NCI-H526 (cell line): ENCODE measurements around the gene DNAH8.

Experiments
- DNase-seq, 2 experiments: peaks; one replicate each; lab custom pipeline; 2025; lab: John Stamatoyannopoulos, UW

The DNAH8 gene

GRCh38 chr6:38974389-38975151, 259.5 kb downstream of the DNAH8 start:
- no peak for DNase-seq

DNA sequence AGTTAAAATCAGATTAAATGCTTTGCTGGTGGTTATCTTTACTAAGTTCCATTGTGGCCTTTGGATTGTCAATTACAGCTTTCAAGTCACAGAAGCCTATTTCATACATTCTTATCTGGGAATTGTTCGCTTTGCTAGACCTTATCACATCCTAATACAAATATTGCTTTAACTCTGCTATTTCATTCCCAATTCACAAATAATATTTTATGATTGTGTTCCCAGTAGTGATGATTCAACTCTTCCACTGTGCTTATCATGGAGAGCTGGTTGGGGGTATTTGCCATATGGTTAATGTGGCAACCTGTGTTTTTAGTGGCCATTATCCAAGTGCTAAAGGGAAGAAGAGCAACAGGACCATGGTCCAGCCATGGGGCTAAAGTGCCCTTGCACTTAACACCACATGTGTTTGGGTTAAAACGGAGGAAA, 260.5 kb downstream of the DNAH8 start:
- DNase-seq, result no peak

DNA sequence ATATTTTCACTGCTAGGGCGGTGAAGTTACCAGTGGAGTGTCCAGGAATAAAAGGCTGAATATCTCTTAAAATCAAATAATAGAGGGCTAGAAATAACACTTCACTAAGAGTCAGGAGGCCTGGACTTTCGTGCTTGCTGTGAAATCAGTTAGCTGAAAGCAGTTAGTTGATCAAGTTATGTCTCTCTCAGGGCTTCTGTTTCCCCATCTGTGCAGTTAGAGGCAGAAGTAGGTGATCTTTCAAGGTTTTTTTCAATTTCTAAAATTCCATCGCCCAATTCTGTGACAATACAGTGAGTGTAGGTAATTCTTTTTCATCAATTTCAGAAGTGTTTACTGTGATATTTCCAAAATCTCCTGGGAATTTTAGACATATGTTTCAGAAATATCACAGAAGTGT, 260.9 kb downstream of the DNAH8 start:
- DNase-seq, result no peak

DNA sequence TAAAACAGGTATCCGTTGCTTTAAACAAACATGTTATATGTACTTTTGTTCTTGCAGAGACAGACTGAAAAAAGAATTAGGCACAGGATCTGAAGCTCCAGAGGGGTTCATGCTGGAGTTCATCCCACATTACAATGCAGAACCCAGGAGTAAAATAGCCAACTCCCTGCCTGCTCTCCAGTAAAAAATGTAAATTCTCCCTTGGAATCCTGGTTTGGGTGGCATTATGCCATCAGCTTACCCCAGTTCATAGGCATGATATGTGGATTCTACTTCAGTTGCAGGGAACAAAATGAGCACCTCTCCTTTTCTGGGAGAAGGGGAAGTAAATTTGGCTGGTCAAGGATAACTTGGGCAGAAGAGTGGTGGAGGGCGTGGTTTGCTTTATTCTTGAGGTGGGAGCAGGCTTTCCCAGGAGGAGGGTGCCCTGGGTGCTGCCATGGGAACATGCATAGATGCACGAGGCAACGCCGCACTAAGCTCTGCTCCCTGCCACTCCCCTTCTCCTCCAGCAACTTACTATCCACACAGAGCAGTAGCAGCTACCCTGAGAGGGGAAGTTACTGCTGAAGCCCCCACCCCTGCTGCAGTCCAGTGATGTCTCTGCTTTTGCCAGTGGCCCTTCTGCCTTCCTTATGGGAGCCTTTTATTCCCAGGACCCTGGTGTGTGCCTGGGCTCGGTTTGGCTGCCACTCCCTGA, 261.8 kb downstream of the DNAH8 start:
- no peak for DNase-seq

- peak in 1 of 2 experiments; percentile 17 for DNase-seq
Measured at GRCh38 chr6:38978139-38978704, 263.1 kb downstream of the DNAH8 start.

DNA sequence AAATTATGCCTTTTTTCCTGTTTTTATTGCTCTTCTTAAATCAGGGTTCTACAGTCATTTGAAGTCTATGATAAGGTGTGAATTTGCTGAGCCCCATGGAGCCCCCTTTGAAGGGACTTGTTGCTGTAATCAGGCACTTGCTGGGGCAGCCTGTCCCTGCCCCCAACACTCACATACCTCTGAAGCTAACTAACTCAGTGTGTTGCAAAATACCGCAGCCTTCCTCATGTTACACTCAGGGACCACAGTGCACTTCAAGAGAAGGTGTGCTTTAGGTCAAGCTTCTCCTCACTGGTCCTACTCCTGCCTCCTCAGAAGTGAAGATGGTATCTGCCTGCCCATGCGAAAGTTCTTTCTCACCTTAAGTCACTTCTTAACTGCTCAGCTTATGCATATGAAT, 267.4 kb downstream of the DNAH8 start:
- no peak for DNase-seq

DNA sequence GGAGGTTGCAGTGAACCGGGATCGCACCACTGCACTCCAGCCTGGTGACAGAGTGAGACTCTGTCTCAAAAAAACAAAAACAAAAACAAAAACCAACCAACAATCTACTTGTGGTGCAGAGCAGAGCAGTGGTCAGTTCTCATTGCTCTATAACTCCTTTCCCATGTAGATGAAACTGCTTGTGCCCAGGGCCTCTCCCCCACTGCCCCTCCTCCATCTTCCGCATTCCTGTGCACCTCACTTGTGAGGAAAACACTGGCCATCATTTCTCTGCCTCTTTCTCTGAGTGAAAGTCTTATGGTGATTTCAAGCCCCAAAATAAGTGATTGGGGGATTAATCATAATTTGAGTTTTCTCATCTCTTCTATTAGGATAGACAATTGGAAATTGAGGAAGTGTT, 269.6 kb downstream of the DNAH8 start:
- no peak for DNase-seq

DNA sequence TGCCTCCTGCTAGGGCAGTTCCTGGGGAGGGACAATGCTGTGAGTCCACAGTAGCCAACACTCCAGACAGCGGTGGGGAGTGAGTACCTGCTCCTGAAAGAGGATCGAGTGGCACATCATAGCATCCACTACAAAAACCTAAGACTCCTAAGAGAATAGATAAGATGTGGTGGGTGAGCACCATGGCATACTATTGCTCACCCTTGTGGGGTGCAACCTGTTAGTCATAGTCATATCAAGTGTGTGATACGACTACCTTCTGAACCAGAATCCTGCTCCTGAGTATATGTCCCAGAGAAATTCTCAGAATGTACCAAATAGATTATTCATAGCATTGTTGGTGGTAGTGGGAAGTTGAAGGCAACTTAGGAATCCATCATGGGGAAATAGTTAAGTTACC, 270.7 kb downstream of the DNAH8 start:
- DNase-seq, result no peak

GRCh38 chr6:38987503-38987902, 272.4 kb downstream of the DNAH8 start:
- DNase-seq, result no peak

DNA sequence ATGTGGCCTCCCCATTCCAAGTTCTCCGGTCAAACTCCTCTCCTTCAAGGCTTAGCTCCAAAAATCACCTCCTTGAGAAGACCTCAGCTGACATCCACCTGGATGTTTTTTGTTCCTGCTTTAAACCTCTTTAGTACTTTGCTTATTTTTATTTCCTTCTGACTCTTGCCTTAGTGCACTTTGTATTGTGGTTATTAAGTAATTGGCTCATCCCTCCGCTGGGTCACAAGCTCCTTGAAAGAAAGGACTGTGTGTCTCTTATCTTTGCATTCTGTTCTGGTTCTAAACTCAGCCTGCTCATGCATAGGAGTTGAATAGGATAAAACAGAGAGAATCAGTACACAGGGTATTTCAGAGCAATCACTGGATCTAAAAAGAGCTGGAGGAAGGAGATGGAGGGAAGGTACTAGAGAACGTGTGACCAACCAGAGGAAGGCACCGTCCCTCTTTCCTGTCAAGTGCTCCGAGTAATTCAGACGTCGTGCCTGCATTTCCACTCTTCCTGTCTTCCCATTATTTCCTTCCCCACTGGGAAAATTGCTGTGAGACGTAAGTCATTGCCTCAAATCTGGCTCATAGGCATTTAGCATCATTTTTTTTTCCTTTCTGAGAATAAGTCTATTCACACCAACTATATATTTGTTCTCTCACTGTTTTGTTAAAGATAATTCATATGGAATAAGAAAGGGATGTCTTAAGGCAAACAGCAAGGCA, 273.8 kb downstream of the DNAH8 start:
- no peak for DNase-seq

- DNase-seq, result no peak
Measured at GRCh38 chr6:38990475-38990874, 275.4 kb downstream of the DNAH8 start.

DNA sequence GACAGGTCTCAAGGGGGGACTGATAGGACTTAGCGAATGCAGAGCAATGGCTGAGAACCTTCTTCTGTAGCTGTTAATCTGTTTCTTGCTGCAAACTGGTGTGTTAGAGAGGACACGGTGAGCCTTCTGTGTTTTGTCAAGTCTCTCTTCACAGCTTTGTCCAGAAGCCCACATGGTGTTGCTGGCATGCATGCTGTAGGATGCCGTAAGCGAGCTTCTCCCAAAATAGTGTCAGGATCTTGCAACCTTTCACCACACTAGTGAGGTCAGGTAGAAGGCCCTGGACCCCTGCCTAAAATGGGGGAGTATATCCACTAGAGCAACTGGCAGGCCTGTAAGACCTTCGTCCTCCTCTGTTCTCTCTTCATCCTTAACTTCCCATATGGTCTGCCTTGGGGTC, 281.6 kb downstream of the DNAH8 start:
- no peak for DNase-seq

- DNase-seq, result peak; percentile 6 to 73
Measured at GRCh38 chr6:38997128-38997761, 282.1 kb downstream of the DNAH8 start.

DNA sequence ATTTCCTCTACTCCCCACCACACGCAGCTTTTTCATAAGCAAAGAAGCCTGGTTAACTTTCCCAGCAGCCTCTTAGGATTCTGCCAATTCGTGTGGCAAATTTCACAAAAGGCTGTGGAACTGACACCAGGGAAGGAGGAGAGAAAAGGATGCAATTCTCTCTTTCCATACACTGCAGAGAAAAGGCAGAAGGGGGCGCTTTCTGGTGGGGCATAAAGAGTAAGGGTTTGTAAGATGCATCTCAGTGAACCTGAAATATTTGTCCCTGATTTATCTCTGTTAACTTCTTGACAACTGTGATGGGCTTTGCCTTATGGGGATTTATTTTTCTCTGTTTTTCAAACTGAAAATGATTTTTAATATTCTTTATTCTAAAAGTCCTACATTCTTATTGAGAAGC, 288.0 kb downstream of the DNAH8 start:
- peak in 1 of 2 experiments; percentile 55 for DNase-seq

- no peak for DNase-seq
Measured at GRCh38 chr6:39003492-39003891, 288.4 kb downstream of the DNAH8 start.

DNA sequence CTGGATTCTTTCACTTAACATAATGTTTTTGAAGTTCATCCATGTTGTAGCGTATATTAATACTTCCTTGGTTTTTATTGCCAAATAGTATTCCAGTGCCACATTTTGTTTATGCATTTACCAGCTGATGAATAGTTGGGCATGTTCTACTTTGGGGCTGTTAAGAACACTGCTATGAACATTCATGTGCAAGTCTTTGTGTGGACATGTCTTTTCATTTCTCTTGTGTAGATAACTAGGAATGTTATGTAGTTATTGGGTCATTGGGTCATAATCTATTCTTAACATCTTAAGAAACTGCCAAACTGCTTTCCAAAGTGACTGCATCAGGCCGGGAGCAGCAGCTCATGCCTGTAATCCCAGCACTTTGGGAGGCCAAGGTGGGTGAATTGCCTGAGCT, 289.7 kb downstream of the DNAH8 start:
- DNase-seq, result no peak

DNA sequence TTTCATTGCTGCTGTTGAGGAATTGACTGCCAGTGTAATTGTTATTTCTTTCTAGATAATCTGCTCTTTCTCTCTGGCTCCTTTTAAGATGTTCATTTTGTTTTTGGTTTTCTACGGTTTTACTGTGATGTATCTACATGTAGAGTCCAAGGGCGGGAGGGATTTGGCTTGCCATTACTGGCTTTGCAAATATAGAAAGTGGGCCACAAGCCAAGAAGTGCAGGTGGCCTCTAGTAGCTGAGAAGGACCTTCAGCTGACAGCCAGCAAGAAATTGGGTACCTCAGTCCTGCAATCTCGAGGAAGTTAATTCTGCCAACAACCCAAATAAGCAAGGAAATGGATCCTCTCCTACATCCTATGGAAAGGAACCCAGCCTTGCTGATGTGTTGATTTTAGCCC, 290.7 kb downstream of the DNAH8 start:
- DNase-seq, result no peak

GRCh38 chr6:39007575-39007974, 292.5 kb downstream of the DNAH8 start:
- no peak for DNase-seq

DNA sequence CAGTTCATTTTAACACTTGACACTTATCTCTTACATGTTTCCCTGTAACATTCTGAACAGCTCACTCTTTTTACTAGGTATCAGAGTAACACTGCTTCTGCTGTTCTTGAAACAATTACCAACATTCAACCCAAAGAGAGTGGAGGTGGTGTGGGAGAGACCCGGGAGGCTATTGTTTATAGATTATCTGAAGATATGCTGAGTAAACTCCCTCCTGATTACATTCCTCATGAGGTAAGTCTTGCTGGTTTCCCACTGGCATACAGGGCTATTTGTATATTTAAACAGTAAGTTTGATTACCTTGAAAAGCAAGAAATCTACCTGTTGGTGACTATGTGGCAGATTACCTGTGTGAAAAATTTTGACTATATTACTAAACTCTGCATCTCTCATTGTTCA, 293.6 kb downstream of the DNAH8 start:
- DNase-seq, result no peak

DNA sequence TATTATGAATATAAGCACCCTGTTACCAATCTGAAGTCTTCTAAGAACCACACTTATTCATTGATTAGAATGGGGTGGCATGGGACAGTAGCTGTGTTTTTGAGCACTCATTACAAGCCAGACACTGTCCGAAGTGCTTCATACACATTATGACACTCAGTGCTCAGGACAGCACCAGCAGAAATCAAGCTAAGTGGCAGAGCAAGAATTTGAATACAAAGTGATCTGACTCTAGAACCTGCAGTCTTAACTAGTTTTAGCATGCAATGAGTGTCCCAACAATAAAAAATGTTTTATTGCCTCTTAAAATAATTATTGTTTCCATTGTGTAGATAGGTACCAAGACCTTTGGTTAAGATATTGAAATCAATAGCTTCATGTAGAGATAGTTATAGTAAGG, 294.4 kb downstream of the DNAH8 start:
- no peak for DNase-seq

DNA sequence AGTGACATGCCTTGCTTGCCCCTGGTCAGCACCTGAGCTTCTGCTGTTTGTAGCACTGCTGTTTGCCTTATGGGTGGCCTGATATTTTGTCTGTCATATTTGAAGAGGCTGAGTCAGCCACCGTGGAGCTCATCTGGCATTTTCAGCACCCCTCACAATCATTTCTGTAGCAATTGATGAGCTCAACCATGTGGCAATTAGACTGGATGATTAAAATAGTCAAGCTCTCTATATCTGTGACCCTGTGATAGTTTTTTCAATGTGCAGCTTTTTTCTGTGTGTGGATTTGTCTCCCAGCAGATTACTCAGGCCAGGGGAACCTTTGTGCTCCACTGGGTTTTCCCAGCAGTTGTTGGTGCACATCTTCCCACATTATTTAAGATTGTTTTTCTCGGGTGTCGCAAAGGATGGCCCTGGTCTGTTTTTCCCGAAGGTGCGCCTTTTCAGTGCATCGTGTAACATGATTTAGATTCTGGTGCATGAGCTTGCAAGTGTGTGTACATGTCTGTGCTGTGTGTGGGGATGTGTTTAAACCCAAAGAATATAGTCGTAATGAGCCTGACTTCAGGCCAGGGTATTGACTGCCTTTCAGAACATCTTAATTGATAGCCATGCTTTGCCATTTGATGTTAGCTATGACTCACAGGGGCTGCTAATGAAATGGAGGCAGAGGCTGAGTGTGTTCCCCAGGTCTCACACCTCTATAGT, 301.9 kb downstream of the DNAH8 start:
- DNase-seq, result no peak

GRCh38 chr6:39017547-39017880, 302.4 kb downstream of the DNAH8 start:
- no peak for DNase-seq
